WTC11 (cell line): Measurements from ENCODE around the gene HMX1.

Experiments
- AFF4 ChIP-seq: sonication (generic); formaldehyde crosslinking; IDR thresholded peaks from 2 replicates; pipeline ENCODE4 v1.8.1; 2023; ENCODE audit warnings: mild to moderate bottlenecking, missing genetic modification reagents, borderline replicate concordance
- CDX4 ChIP-seq: fragments of 250-450 bp; sonication (Bioruptor Pico); IDR thresholded peaks from 2 replicates; pipeline ENCODE4 v1.9.0; 2021; ENCODE audit warnings: moderate library complexity, mild to moderate bottlenecking, inconsistent platforms, borderline replicate concordance
- CTCF ChIP-seq: fragments of 200-600 bp; IDR thresholded peaks from 2 replicates; pipeline ENCODE4 v1.8.0; 2022; ENCODE audit warnings: antibody characterized with exemption
- E2F4 ChIP-seq: sonication (generic); formaldehyde crosslinking; IDR thresholded peaks from 2 replicates; pipeline ENCODE4 v1.8.1; 2022; ENCODE audit warnings: low read depth, mild to moderate bottlenecking, moderate library complexity, missing genetic modification reagents, borderline replicate concordance
- PREB ChIP-seq: sonication (generic); formaldehyde crosslinking; IDR thresholded peaks from 2 replicates; pipeline ENCODE4 v1.8.1; 2022; ENCODE audit warnings: mild to moderate bottlenecking, missing genetic modification reagents, moderate library complexity, borderline replicate concordance
- ZSCAN18 ChIP-seq: fragments of 250-450 bp; sonication (Bioruptor Pico); IDR thresholded peaks from 2 replicates; pipeline ENCODE4 v2.1.2; 2022; ENCODE audit warnings: mild to moderate bottlenecking, moderate library complexity

- no peak for TF ChIP-seq CTCF
- no peak for TF ChIP-seq PREB (CRISPR knock-in tag)
- TF ChIP-seq CDX4: no peak
- TF ChIP-seq AFF4 (CRISPR knock-in tag): no peak
- 0 out of 2 replicates have a peak, but pooled peaks have one; percentile 30 for TF ChIP-seq E2F4
- no peak for TF ChIP-seq ZSCAN18
Observed at GRCh38 chr4:8861576-8862295, 9.9 kb downstream of the HMX1 start.
